CD4-positive, alpha-beta T cell (primary cell): ENCODE results near the gene OR6C1. TPM values are rescaled to one million over a fixed set of nuclear protein-coding genes. Genes with fewer than 3 reads are reported as not detected.

Source experiments
- ATAC-seq: fragments of 200-7000 bp; cut with Tn5 transposase; one replicate; pipeline ENCODE4 v1.10.0; 2022; ENCODE audit warnings: mild to moderate bottlenecking; ENCODE audit not compliant: poor library complexity
- CTCF ChIA-PET: fragments of 350-600 bp; sonication (Branson Sonifier 250); formaldehyde crosslinking; loops from one replicate; lab custom pipeline; 2021; ENCODE audit warnings: antibody characterized with exemption, inconsistent platforms; lab: Charles Lee
- POLR2A ChIA-PET: fragments of 350-600 bp; sonication (Branson Sonifier 250); formaldehyde crosslinking; loops from one replicate; lab custom pipeline; 2021; ENCODE audit warnings: antibody characterized with exemption, inconsistent platforms; lab: Charles Lee
- DNase-seq, 14 experiments: peaks; one replicate each; pipeline ENCODE4 v3.0.0-alpha.2; 2013 to 2020; ENCODE audit warnings: mixed read lengths in 2 of 14
- H3K27ac ChIP-seq, 2 donors: one replicate each; pipeline versions ENCODE4 v1.5.1 to v1.7.0; 2013; ENCODE audit warnings: low read length in 2 of 2, low read depth in 1 of 2, mild to moderate bottlenecking in 1 of 2
- H3K27me3 ChIP-seq, 2 experiments: 1 replicate in 1 of 2; 2 replicates in 1 of 2; pipeline versions ENCODE4 v1.6.1 to v1.7.0; 2013; ENCODE audit warnings: low read length in 2 of 2, control low read depth in 1 of 2, mild to moderate bottlenecking in 1 of 2, moderate library complexity in 1 of 2; ENCODE audit not compliant: insufficient read depth in 2 of 2, control insufficient read depth in 1 of 2
- H3K36me3 ChIP-seq: one replicate; pipeline ENCODE4 v1.6.1; 2013; ENCODE audit warnings: low read length, control low read depth; ENCODE audit not compliant: insufficient read depth
- H3K4me1 ChIP-seq: one replicate; pipeline ENCODE4 v1.6.1; 2013; ENCODE audit warnings: low read length, control low read depth; ENCODE audit not compliant: insufficient read depth
- H3K4me3 ChIP-seq: one replicate; pipeline ENCODE4 v1.5.1; 2013; ENCODE audit warnings: mild to moderate bottlenecking, low read length, moderate library complexity
- H3K9me3 ChIP-seq, 2 experiments: 1 replicate in 1 of 2; 2 replicates in 1 of 2; pipeline versions ENCODE4 v1.6.1 to v1.7.0; 2013; ENCODE audit warnings: low read length in 2 of 2, mild to moderate bottlenecking in 2 of 2, control low read depth in 1 of 2, moderate library complexity in 1 of 2; ENCODE audit not compliant: control insufficient read depth in 1 of 2, insufficient read depth in 1 of 2
- H3K27ac Mint-ChIP-seq: one replicate; pipeline ENCODE4 v1.8.0; 2020; ENCODE audit warnings: mixed read lengths
- H3K27me3 Mint-ChIP-seq: one replicate; pipeline ENCODE4 v1.8.0; 2021; ENCODE audit warnings: mixed read lengths
- H3K36me3 Mint-ChIP-seq: one replicate; pipeline ENCODE4 v1.8.0; 2021; ENCODE audit warnings: low read depth, mixed read lengths
- H3K4me1 Mint-ChIP-seq: one replicate; pipeline ENCODE4 v1.8.0; 2021; ENCODE audit warnings: low read depth, mixed read lengths
- H3K4me3 Mint-ChIP-seq: one replicate; pipeline ENCODE4 v1.8.0; 2020; ENCODE audit warnings: mild to moderate bottlenecking, mixed read lengths
- H3K9me3 Mint-ChIP-seq: one replicate; pipeline ENCODE4 v1.8.0; 2020; ENCODE audit warnings: mixed read lengths
- CTCF ChIP-seq: fragments of 200-600 bp; IDR thresholded peaks from one replicate; pipeline ENCODE4 v1.8.0; 2022; ENCODE audit warnings: antibody characterized with exemption, mild to moderate bottlenecking
- intact Hi-C, 2 experiments: fragments of 100-400 bp; cut with DNase I in 1 of 2; cut with micrococcal nuclease in 1 of 2; formaldehyde crosslinking; loops; one replicate each; pipeline versions ENCODE4 v1.15.1 to v1.9.0; 2023 to 2025; cut with DNase I, micrococcal nuclease
- polyA plus RNA-seq, 2 donors: library from polyadenylated mRNA; unstranded; fragments of 120-200 nt; gene quantifications; one replicate each; pipeline ENCODE4 v1.2.1, GENCODE V29; 2013
- total RNA-seq, 174 experiments: library from RNA in 2 of 174; stranded (reverse) in 2 of 174; gene quantifications; one replicate each; pipeline ENCODE4 v1.2.3 and lab custom pipeline; 2021 to 2026

The OR6C1 gene
- total RNA-seq (not detected), total RNA-seq (lab: John Stamatoyannopoulos, UW) (0 to 0.05 (median 0) reads per million in 172 experiments)
- polyA plus RNA-seq (2013, experiment 1 of 2): not detected
- polyA plus RNA-seq (2013, experiment 2 of 2): not detected

GRCh38 chr12:55314043-55314442 is at the start of gene OR6C1:
Gene OR6C1, plus strand, starts transcription at chr12:55314343. Its CDS starts 6,257 bp downstream, at chr12:55320600.
- no peak for DNase-seq
- Histone ChIP-seq H3K27ac (no peak within 1 kb of the TSS), H3K27me3 (peaks cover 0 to 15% of the 10 kb centered on the region in 2 experiments), H3K4me3 (no peak within 1 kb of the TSS), H3K4me1 (no peaks in the 10 kb centered on the region), H3K9me3 (peaks cover 0 to under 1% of the 10 kb centered on the region in 2 experiments), H3K36me3 (no peaks in the 10 kb centered on the region)
- Mint-ChIP-seq H3K4me1 (no peaks in the 10 kb centered on the region), H3K27me3 (peaks cover 33% of the 10 kb centered on the region), H3K36me3 (no peaks in the 10 kb centered on the region), H3K27ac (no peak within 1 kb of the TSS), H3K4me3 (no peak within 1 kb of the TSS), H3K9me3 (peaks cover 2% of the 10 kb centered on the region)
- no peak for ATAC-seq
- ChIA-PET POLR2A (no interaction called here), CTCF (no interaction called here)
- intact Hi-C loops: no loop called here
- TF ChIP-seq CTCF: no peak

GRCh38 chr12:55280991-55281390 is 33.2 kb upstream of the OR6C1 start:
- no peak for TF ChIP-seq CTCF
- ATAC-seq: no peak
- H3K27me3 ChIP-seq: peaks cover 0 to 6% of the 10 kb centered on the region in 2 experiments
- H3K4me1 ChIP-seq: no peaks in the 10 kb centered on the region
- no peak overlapping the region for H3K27ac Mint-ChIP-seq
- H3K4me3 Mint-ChIP-seq: no peak overlapping the region
- H3K9me3 Mint-ChIP-seq: no peaks in the 10 kb centered on the region
- no peaks in the 10 kb centered on the region for H3K36me3 Mint-ChIP-seq
- H3K4me1 Mint-ChIP-seq: no peaks in the 10 kb centered on the region
- ChIA-PET CTCF (no interaction called here), POLR2A (no interaction called here)
- intact Hi-C loops: no loop called here
- peaks cover 39% of the 10 kb centered on the region for H3K27me3 Mint-ChIP-seq
- no peak for DNase-seq
- H3K36me3 ChIP-seq: no peaks in the 10 kb centered on the region
- no peak overlapping the region for H3K4me3 ChIP-seq
- H3K27ac ChIP-seq: no peak overlapping the region
- peaks cover 0 to 3% of the 10 kb centered on the region in 2 experiments for H3K9me3 ChIP-seq

- Mint-ChIP-seq H3K9me3 (no peaks in the 10 kb centered on the region), H3K4me1 (no peaks in the 10 kb centered on the region), H3K36me3 (no peaks in the 10 kb centered on the region), H3K27me3 (peaks cover 52% of the 10 kb centered on the region), H3K27ac (no peak overlapping the region), H3K4me3 (no peak overlapping the region)
- TF ChIP-seq CTCF: no peak
- H3K27ac ChIP-seq: no peak overlapping the region
- H3K4me3 ChIP-seq: no peak overlapping the region
- no peaks in the 10 kb centered on the region for H3K4me1 ChIP-seq
- peaks cover 0 to 10% of the 10 kb centered on the region in 2 experiments for H3K27me3 ChIP-seq
- DNase-seq (no peak), ATAC-seq (no peak)
- intact Hi-C loops: no loop called here
- H3K9me3 ChIP-seq: no peaks in the 10 kb centered on the region
- CTCF ChIA-PET: no interaction called here
- POLR2A ChIA-PET: no interaction called here
- H3K36me3 ChIP-seq: no peaks in the 10 kb centered on the region
These were observed 24.1 kb upstream of the OR6C1 start for GRCh38 chr12:55289999-55290398.
